Testis (tissue), 2 donors: ENCODE measurements around the gene EIF5AL1.
"Not testable (repeated sequence)": the region's sequence is repeated elsewhere in the genome, so short reads cannot be mapped to it uniquely, and the experiment has no call there.

Experiments
- POLR2A ChIP-seq: fragments of 450-650 bp; IDR thresholded peaks from one replicate; pipeline ENCODE4 v1.6.1; 2017; ENCODE audit warnings: antibody characterized with exemption, mild to moderate bottlenecking, moderate library complexity
- TF ChIP-seq, protein P1 (sequence below), 3 experiments: fragments of 450-650 bp in 2 of 3; fragments of 200-600 bp in 1 of 3; sonication (generic) in 1 of 3; IDR thresholded peaks; one replicate each; pipeline ENCODE4 v1.5.1; 2016 to 2019; ENCODE audit warnings: antibody characterized with exemption in 3 of 3, mild to moderate bottlenecking in 2 of 3, moderate library complexity in 1 of 3

DNA sequence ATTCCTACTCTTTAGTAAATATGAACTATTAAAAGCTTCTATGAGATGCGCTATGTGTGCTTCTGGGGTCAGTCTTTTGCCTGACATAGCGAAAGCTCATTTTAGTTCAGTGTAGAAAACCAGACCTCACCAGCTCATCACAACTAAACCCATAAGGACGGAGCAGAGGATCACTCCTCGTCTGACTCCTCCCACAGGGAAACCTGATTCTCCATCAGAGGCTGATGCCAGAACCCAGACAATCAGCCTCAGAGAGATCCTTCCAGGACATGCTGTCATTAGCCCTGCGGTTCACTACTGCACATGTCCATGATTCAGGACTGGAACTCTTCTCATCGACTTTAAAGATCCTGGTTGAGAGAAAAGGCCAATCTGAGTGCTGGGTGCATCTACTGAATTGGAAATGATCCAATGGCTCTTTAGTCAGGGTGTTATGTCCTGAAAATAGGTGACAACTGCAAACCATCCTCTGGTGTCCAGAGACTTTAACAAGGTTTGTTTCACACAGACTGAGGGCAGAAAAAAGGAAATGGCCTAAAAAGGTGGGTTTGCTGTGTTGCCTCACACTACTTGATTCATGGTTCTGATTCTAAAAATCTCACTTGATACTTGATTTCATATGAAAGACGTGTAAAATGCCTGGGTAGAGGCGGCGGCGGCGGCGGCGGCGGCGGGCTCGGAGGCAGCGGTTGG, at the start of gene EIF5AL1:
- TF ChIP-seq, protein P1, sequence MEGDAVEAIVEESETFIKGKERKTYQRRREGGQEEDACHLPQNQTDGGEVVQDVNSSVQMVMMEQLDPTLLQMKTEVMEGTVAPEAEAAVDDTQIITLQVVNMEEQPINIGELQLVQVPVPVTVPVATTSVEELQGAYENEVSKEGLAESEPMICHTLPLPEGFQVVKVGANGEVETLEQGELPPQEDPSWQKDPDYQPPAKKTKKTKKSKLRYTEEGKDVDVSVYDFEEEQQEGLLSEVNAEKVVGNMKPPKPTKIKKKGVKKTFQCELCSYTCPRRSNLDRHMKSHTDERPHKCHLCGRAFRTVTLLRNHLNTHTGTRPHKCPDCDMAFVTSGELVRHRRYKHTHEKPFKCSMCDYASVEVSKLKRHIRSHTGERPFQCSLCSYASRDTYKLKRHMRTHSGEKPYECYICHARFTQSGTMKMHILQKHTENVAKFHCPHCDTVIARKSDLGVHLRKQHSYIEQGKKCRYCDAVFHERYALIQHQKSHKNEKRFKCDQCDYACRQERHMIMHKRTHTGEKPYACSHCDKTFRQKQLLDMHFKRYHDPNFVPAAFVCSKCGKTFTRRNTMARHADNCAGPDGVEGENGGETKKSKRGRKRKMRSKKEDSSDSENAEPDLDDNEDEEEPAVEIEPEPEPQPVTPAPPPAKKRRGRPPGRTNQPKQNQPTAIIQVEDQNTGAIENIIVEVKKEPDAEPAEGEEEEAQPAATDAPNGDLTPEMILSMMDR (IDR thresholded peaks at IDR 0.05), result not testable (repeated sequence)
- TF ChIP-seq POLR2A, result not testable (repeated sequence)
